ENCODE data around the gene EGR2. TPM values are rescaled to one million over a fixed set of nuclear protein-coding genes. Genes with fewer than 3 reads are reported as not detected.

Gene EGR2
- total RNA-seq, 4 donors from 2014 or later, result 0.40 to 1.5 (median 0.76) TPM; not detected in 1

- Histone ChIP-seq H3K9me3 (no peaks in the 10 kb centered on the region), H3K4me3 (no peak overlapping the region), H3K36me3 (no peaks in the 10 kb centered on the region), H3K27ac (no peak overlapping the region), H3K4me1 (no peaks in the 10 kb centered on the region), H3K27me3 (no peaks in the 10 kb centered on the region)
- in situ Hi-C loops (cut with MboI; ENCODE audit: low sequenced_read_pairs in 4 of 4) (loop anchor here in 1 of 4 donors (25.0 kb wide), 1 partner anchor 406 kb away; no protein-coding TSS in a partner anchor), intact Hi-C loops (cut with DNase I; ENCODE audit: low total_unique reads) (no loop called here)
- ATAC-seq (no peak), DNase-seq (no peak)
- no peak for TF ChIP-seq POLR2A (IDR thresholded peaks at IDR 0.05)
- no peak for TF ChIP-seq CTCF (IDR thresholded peaks at IDR 0.05 in 4 of 5, conservative IDR thresholded peaks at IDR 0.05 in 1 of 5)
These were observed 26.8 kb upstream of the EGR2 start for GRCh38 chr10:62842983-62843382.

GRCh38 chr10:62839590-62839989 is 23.4 kb upstream of the EGR2 start:
- ATAC-seq (no peak), DNase-seq (no peak)
- H3K4me1 ChIP-seq, result no peaks in the 10 kb centered on the region
- H3K4me3 ChIP-seq, result no peak overlapping the region
- H3K27ac ChIP-seq, result no peak overlapping the region
- H3K27me3 ChIP-seq, result no peaks in the 10 kb centered on the region
- intact Hi-C loops (cut with DNase I; ENCODE audit: low total_unique reads), result no loop called here
- TF ChIP-seq POLR2A (IDR thresholded peaks at IDR 0.05), result no peak
- no peak for TF ChIP-seq CTCF (IDR thresholded peaks at IDR 0.05 in 4 of 5, conservative IDR thresholded peaks at IDR 0.05 in 1 of 5)
- in situ Hi-C loops (cut with MboI; ENCODE audit: low sequenced_read_pairs in 4 of 4), result loop anchor here in 2 of 4 donors (10.0 to 25.0 kb wide), 2 partner anchors 225 to 402 kb away; no protein-coding TSS in a partner anchor
- H3K9me3 ChIP-seq, result no peaks in the 10 kb centered on the region
- no peaks in the 10 kb centered on the region for H3K36me3 ChIP-seq

GRCh38 chr10:62831346-62831745 is 15.2 kb upstream of the EGR2 start:
- H3K36me3 ChIP-seq, result no peaks in the 10 kb centered on the region
- ATAC-seq, result no peak
- intact Hi-C loops (cut with DNase I; ENCODE audit: low total_unique reads), result no loop called here
- no peaks in the 10 kb centered on the region for H3K4me1 ChIP-seq
- H3K27me3 ChIP-seq, result no peaks in the 10 kb centered on the region
- DNase-seq, result no peak
- no peak overlapping the region for H3K4me3 ChIP-seq
- H3K27ac ChIP-seq, result no peak overlapping the region
- TF ChIP-seq CTCF (IDR thresholded peaks at IDR 0.05 in 4 of 5, conservative IDR thresholded peaks at IDR 0.05 in 1 of 5), result no peak
- no peak for TF ChIP-seq POLR2A (IDR thresholded peaks at IDR 0.05)
- in situ Hi-C loops (cut with MboI; ENCODE audit: low sequenced_read_pairs in 4 of 4), result loop anchor here in 2 of 4 donors (10.0 to 25.0 kb wide), 2 partner anchors 217 to 394 kb away; no protein-coding TSS in a partner anchor
- H3K9me3 ChIP-seq, result no peaks in the 10 kb centered on the region

GRCh38 chr10:62830679-62831078 is 14.5 kb upstream of the EGR2 start:
- no peaks in the 10 kb centered on the region for H3K4me1 ChIP-seq
- no peak overlapping the region for H3K4me3 ChIP-seq
- no peaks in the 10 kb centered on the region for H3K9me3 ChIP-seq
- no peak for DNase-seq
- in situ Hi-C loops (cut with MboI; ENCODE audit: low sequenced_read_pairs in 4 of 4), result loop anchor here in 2 of 4 donors (10.0 to 25.0 kb wide), 2 partner anchors 216 to 393 kb away; no protein-coding TSS in a partner anchor
- no peaks in the 10 kb centered on the region for H3K36me3 ChIP-seq
- intact Hi-C loops (cut with DNase I; ENCODE audit: low total_unique reads), result no loop called here
- no peaks in the 10 kb centered on the region for H3K27me3 ChIP-seq
- TF ChIP-seq CTCF (IDR thresholded peaks at IDR 0.05 in 4 of 5, conservative IDR thresholded peaks at IDR 0.05 in 1 of 5) (no peak), POLR2A (IDR thresholded peaks at IDR 0.05) (no peak)
- H3K27ac ChIP-seq, result no peak overlapping the region
- no peak for ATAC-seq

- in situ Hi-C loops (cut with MboI; ENCODE audit: low sequenced_read_pairs in 4 of 4) (loop anchor here in 2 of 4 donors (10.0 to 25.0 kb wide), 2 partner anchors 215 to 392 kb away; no protein-coding TSS in a partner anchor), intact Hi-C loops (cut with DNase I; ENCODE audit: low total_unique reads) (no loop called here)
- DNase-seq (no peak), ATAC-seq (no peak)
- Histone ChIP-seq H3K27me3 (no peaks in the 10 kb centered on the region), H3K9me3 (no peaks in the 10 kb centered on the region), H3K4me3 (no peak overlapping the region), H3K27ac (no peak overlapping the region), H3K36me3 (no peaks in the 10 kb centered on the region), H3K4me1 (no peaks in the 10 kb centered on the region)
- TF ChIP-seq POLR2A (IDR thresholded peaks at IDR 0.05) (no peak), CTCF (IDR thresholded peaks at IDR 0.05 in 4 of 5, conservative IDR thresholded peaks at IDR 0.05 in 1 of 5) (no peak)
These were observed 13.5 kb upstream of the EGR2 start for GRCh38 chr10:62829622-62830021.

Data from gastrocnemius medialis (tissue), 4 donors.